GM21786 (cell line): ENCODE data around the gene NRP1.

Experiments used
- ATAC-seq: cut with Tn5 transposase; IDR thresholded peaks from one replicate; pipeline ENCODE4 v1.9.1; 2021; ENCODE audit not compliant: unreplicated experiment

The NRP1 gene

GRCh38 chr10:33350041-33350440, 15.6 kb upstream of the NRP1 start:
- ATAC-seq = no peak

GRCh38 chr10:33349268-33349667, 14.8 kb upstream of the NRP1 start:
- ATAC-seq = no peak

DNA sequence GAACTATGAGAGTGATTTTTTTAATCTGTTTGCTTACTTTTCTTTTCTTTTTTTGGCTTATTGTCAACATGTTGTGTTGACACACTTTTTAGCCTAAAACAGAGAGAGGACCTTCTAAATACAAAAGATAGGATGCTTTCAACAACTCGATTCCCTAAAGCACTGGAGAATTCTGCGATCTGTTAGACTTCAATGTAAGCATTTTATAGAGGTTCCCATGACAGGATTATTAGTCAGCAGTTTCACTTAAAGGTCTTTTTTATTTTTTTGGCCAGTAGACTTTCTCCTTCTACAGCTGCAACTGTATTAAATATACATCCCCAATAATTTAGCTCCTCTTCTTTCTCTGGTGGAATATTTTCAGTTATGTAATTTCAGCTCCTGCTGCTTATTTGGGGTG, 12.7 kb upstream of the NRP1 start:
- ATAC-seq = no peak

GRCh38 chr10:33345236-33345635, 10.8 kb upstream of the NRP1 start:
- ATAC-seq = no peak

GRCh38 chr10:33344676-33345075, 10.2 kb upstream of the NRP1 start:
- ATAC-seq = no peak

DNA sequence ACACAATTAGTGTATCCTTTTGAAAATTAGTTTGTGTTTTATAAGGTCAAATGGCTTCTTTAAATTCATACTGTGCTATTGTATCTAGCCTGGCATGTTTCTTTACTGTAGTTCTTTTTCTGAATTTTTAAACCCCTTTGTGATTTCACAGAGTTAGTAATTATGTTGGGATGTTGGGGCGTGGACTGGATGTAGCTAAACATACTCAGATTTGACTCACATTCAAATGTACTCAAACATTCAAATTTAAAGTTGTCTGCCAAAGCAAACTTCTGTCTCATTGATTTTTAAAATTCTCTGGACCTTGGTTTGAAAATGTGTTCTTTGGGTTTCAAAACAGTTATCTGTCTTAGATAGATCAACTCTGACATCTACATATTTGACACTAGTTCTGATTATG, 7.2 kb upstream of the NRP1 start:
- no peak for ATAC-seq

- ATAC-seq = no peak
Observed at GRCh38 chr10:33337326-33337957, 3.0 kb upstream of the NRP1 start.

DNA sequence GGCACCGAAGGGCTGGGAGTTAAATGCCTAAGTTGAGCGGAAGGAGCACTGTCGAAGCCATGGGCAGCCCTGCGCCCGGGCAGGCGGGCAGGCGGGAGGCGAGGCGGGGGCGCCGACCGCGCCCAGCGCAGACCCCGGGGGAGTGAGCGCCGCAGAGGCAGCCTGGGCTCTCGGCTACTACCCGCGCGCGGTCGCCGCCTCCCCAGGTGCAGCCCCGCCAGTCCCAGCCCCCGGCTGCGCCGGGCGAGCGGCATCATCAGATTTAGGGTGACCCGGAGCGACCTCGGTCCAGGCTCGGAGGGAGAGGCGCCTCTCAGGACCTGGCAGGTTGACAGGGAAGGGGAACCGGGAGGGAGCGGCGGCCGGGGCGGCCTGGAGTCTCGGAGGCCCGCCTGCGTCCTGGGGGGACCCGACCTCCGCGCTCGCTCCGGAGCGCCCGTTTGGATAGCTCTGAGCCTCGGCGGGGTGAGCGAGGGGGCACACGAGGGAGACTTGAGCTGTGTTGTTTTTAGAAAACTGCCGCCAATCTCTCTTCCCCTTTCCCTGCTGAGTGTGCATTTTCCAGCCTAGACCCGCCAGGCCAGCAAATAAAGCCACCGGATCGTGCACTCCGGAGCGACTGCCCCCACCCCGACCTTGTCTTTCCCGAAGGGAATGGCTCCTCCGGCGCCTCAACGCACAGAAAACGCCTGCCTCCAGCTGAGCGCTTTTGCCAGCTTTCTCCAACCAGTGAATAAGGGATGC, 2.3 kb upstream of the NRP1 start:
- no peak for ATAC-seq

GRCh38 chr10:33335801-33336581, 1.5 kb upstream of the NRP1 start:
- ATAC-seq = no peak

DNA sequence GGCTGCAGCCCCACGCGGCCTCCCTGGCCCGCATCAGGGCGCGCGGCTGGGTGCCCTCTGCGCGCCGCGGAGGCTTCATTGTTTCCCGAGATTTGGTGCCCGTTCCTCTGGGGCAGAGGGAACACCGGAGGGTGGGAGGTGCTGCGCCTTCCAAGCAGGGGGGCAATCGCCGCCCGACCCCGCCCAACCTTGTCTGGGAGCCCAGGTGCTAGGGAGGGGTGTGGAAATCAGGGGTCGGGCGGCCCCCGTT, 1.0 kb upstream of the NRP1 start:
- ATAC-seq = no peak

DNA sequence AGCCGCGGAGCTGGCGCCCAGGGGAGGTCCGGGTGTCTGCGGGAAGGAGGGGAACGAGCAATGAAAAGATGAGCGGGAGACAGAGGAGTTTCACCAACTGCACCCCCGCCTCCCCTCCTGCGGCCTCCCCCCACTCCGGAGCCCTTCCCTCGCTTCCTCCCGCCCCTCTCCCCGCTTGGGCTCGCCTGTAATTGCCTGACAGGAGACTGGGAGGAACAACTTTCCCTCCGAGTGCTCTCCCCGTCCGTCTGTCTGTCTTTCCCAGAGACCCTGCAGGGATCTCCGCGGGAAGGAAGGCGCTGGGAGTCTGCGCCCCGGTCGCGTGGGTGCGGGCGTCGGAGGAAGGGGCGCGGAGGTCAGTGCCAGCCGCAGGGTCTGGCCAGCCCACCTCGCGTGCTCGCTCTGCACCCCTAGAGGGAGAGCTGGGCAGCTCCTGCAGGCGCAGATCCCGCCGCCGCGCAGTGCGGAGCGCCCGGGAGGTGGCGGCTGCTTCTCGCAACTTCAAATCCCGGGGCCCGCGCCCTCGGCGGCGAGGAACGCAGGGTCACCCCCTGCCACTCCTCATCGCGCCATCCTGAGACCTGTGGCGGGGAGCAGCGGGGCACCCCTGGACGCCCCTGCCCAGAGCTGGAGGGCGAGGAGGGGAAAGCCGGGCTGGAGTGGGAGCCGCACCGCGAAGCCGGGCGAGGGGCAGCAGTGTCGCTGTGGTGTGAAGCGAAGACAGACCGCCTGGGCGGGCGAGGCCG, 511 bp upstream of the NRP1 start:
- ATAC-seq = no peak

DNA sequence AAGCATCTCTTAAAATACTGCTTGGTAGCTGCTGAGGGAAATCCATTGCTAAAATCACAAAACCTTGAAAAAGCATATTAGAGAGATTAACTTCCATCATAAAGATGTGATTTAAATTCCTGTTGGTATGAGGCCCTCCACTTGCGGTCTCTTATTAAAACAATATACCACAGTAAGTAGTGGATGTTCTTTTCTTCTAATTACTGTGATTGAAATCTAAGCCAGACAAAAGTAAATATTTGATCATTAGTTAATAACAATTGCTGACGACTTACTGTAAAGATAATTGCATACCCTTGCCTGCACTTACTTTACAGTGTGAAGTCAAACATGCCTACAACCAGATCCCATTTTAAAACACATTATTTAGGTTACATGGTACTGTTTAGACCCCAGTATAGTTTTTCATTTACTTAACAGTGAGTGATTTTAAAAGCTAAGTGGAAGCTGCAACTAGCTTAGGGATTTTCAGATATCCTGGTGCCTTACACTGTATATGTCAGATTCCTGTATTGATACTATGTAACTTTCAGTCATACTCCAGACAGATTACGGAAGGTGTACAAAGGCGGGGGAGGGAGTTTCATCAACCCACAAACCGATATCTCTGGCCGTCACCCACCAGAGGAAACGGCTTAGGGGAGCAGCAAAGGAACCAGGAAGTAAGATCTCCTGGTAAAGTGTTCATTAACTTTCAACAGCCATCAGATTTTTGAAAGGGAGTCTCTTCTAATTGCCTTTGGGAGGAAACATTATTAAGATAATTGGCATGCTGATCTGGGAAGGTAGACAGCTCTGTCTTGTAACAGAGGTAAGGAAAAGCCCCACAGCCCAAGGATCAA, 986 bp downstream of the NRP1 start:
- no peak for ATAC-seq

GRCh38 chr10:33332183-33333065, 2.0 kb downstream of the NRP1 start:
- ATAC-seq = no peak

DNA sequence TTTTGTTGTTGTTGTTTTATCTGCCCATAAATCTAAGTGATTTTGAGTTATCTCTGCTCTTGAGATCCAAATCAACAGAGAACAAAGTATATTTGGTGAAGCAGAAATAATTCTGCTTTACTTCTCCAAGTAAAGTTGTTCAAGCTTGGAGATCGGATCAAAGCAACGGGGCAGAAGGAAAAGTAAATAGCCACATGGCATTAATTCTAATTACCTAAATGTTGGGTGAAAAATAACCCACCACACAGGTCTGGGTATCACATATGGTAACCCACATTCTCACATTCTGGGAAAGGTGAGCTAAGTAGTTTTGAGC, 3.1 kb downstream of the NRP1 start:
- no peak for ATAC-seq

- ATAC-seq = peak; percentile 66
Observed at GRCh38 chr10:33330543-33331378, 3.7 kb downstream of the NRP1 start.

DNA sequence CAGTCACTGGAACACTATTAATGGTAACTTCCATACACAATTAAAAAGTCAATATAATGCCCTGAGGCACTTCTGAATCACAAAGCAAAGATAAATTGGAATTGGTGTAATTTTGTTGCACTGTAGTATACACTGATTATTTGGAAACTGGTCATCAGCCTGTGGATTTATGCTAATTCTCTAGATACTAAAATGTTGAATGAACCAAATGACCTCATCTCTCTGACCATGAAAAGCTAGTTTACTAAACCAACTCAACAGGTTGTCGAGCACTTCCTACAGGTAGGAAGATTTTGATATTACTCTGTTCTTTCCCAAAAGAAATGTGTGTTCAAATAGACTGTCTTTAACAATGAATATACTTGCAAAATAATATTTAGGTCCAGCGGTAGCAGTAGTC, 5.3 kb downstream of the NRP1 start:
- no peak for ATAC-seq

GRCh38 chr10:33328253-33328652, 6.2 kb downstream of the NRP1 start:
- no peak for ATAC-seq

GRCh38 chr10:33327751-33328150, 6.7 kb downstream of the NRP1 start:
- ATAC-seq = no peak

DNA sequence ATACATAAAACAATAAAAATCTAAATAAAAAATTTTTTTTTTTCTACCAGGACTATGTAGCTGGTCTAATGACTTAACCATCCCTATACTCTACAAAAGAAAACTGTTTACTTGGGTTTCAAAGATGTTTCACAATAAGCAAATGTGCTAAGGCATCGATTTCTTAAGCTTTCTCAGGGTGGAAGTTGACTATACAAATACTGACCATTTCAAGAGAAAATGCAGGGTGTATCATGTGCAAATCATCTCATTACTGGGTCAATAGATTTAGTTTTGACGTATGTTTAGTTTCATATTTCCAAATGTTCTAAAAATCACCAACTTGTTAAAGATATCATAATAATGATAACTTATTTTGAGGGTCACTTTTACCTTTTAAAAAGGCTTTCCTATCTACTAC, 7.5 kb downstream of the NRP1 start:
- no peak for ATAC-seq
